ENCODE measurements around the gene MAEA. TPM values are rescaled to one million over a fixed set of nuclear protein-coding genes. Genes with fewer than 3 reads are reported as not detected.

The MAEA gene
- total RNA-seq, 1 experiment from 2014 or later: 45.5 TPM

DNA sequence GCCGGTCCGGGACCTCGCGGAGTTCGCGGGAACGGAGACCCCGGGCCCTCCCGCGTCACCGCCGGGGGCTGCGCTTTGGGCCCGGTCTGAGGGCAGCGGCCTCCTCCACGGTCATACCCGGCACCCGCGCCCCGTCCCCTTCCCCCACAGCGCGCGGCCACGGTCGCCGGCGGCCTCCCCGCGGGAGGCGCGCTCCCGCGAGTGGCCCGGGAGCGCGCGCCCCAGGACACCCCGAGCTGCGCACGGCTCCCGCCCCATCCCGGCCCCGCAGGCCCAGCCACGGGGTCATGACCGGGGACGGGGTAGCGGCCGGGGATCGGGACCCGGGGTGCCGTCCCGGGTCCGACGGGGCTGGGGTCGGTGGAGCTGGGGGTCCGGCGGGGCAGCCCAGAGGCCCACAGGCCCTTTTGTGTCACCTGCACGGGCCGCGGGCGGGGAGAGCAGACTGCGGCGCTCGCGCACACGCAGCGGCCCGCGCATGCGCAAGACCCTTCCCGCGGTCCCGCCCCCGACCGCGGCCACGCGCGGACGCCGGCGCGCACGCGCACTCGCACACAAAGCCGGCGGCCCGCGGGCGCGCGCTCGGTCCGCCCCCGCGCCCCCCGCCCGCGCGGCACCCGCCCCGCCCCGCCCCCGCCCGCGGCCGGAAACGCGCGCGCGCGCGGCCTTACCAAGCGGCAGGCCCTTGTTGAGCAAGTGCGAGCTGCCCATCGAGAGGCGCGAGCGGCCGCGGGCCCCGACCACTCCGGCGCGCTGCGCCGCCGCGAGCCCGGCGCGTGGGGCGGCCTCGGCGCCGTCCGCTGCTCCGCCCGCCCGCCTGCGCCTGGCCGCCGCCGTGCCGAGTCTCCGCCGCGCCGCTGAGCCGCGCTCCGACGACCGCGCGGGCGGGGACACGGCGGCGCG is 41.2 kb upstream of the MAEA start, which contains the start of gene CTBP1:
Gene CTBP1 (minus strand): TSS at position 886 of the 903 bp plus-strand sequence. CDS start 7,799 bp downstream, outside the sequence.
- in situ Hi-C loops (cut with HindIII; ENCODE audit: low pct_unique_long_range_greater_than_20kb, low sequenced_read_pairs): no loop called here
- DNase-seq (ENCODE audit: low read depth, low spot score): peak; percentile 70

DNA sequence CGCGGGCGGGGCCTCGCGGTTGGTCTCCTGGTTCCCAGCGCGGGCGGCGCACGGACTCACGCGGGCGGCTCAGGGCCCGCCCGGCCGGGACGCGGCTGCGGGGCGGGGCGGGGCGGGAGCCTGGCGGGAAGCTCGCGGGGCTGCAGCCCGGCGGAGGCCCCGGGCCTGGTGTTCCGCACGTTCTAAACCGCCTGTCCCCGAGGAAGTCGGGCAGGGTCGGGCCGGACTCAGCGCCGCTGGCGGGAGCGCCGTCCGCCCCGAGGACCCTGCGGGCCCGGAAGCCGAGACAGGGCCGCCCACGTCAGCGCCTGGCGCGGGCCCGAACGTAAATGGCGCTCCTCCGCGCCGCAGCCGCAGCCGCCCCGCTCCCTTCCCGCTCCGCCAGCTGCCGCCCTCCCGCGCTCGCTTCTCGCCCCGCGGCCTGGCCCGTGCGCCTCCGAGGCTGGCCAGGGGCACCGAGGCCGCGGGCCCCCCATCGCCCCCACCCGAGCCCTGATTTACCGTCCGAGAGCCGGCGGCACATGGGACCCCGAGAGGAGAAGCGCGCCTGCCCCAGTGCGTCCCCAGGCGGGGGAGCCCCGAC is 40.5 kb upstream of the MAEA start:
- in situ Hi-C loops (cut with HindIII; ENCODE audit: low pct_unique_long_range_greater_than_20kb, low sequenced_read_pairs): no loop called here
- peak; percentile 78 for DNase-seq (ENCODE audit: low read depth, low spot score)

DNA sequence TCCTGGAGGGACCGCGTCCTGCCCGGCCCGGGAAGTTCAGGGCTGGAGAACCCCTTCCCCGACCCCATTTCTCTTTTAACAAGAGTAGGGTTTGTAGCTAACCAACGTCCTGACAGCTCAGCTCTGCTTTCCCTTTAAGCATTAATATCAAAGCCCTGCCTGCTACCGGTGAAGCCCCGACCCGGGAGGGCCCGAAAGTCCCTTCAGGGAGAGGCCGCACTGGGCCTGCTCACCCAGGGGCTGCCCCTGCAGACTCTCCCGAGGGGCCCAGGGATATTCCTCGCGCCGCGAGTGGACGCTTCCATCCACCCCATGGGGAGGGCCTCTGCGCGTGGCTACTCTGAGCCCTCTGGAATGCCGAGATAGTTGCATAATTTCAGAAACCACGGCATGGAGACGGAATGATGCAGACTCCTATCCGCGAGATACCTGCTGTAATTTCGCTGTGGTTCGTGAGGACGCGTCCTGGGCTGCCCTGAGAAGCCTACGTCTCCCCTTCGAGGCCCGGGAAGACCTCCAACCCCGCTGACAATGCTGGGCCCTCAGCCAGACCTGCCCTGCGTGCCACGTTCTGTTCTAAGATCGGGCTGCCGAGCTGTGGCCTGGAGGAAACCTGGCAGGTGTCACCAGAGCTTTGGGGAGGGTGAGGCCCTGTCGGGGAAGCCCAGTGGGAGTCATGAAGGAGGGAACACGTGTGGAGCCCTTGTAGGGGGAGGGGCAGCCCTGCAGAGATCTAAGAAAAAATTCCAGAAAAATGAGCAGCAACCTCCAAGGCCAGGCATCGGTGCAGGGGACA is 39.8 kb upstream of the MAEA start:
- in situ Hi-C loops (cut with HindIII; ENCODE audit: low pct_unique_long_range_greater_than_20kb, low sequenced_read_pairs): no loop called here
- DNase-seq (ENCODE audit: low read depth, low spot score): no peak

DNA sequence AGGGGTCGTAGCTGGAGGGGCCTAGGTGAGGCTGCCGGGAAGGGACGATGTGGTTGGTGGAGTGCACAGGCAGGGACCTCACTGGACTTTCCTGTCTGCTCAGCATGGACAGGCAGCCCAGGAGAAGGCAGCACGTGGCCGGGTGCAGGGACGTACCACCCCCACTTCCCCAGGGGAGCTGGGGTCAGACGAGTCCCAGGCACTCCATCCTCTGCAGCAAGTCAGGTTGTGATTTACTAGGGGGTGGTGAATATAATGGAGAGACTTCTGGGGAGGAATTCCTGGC is 39.2 kb upstream of the MAEA start:
- DNase-seq (ENCODE audit: low read depth, low spot score): no peak
- in situ Hi-C loops (cut with HindIII; ENCODE audit: low pct_unique_long_range_greater_than_20kb, low sequenced_read_pairs): no loop called here

DNA sequence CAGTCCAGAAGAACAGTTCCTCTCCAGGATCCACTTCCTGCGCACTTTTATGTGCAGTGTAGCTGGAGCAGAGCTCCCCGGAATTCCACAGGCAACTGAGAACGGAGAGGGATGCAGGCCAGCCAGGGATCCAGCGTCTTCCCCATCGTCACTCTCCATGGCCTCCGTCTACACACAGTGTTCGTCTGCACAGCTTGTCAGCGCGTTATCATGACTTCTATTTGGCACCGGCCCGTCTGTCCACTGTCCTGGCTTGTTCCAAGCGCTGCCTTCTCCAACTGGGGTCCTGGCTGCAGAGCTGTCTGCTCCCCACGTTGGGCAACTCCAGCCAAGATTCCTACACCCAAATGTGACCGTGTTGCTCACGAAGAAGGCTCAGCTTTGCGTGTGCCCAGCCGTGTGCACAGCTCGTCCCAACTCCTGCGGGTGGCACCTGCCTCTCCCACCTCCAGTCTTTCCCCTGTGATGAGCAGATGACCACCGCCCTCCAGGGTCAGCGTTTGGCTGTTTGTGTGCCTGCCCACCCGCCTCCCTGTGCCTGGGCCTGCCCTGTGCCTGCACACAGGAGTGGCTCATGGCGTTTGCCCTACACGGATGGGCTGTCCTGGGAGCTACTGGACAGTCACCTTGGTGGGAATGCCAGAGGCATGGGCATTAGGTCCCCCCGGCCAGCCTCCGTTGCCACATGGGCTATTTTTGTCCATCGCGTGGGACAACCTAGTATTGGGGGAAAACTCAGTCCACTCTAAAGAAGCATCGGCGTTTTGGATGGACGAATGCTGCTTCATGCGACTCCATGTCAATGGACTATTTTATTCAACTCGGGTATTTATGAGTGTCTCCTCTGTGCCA is 38.5 kb upstream of the MAEA start:
- no peak for DNase-seq (ENCODE audit: low read depth, low spot score)
- in situ Hi-C loops (cut with HindIII; ENCODE audit: low pct_unique_long_range_greater_than_20kb, low sequenced_read_pairs): no loop called here

DNA sequence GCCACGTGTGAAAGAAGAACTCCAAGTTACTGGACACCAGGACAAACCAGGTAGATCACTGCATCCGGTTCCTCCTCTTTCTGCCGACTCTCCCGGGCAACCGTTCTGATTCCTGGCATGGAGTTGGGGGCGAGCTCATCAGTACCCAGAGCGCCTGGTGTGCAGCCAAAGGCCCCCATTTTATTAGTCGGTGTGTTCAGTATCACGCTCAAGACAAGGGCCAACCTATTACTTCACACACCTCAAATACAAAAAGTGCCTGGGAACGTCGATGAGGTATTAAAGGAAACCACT is 38.0 kb upstream of the MAEA start:
- in situ Hi-C loops (cut with HindIII; ENCODE audit: low pct_unique_long_range_greater_than_20kb, low sequenced_read_pairs): no loop called here
- no peak for DNase-seq (ENCODE audit: low read depth, low spot score)

DNA sequence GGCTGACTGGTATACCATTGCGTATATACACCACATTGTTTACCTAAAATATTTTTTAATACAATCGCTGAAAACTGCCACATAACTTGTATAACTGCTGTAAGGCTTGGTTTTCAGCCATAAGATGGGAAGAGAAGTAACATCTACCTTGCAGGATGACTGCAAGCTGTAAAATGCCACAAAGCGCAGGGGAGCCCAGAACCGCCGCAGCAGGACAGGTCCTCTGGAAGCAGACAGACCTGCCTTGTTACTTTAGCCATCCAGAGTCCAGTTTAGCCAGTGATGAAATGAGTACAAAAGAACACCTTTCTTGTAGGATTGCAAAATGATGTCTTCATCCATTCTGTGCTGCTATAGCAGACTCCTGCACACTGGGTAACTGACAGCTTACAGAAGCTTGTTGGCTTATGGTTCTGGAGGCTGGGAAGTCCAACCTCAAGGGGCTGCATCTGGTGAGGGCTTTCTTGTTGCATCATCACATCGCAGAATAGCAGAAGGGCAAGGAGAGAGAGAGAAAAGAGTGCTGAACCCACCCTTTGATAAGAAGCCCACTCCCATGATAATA is 36.7 kb upstream of the MAEA start:
- no peak for DNase-seq (ENCODE audit: low read depth, low spot score)
- in situ Hi-C loops (cut with HindIII; ENCODE audit: low pct_unique_long_range_greater_than_20kb, low sequenced_read_pairs): no loop called here

DNA sequence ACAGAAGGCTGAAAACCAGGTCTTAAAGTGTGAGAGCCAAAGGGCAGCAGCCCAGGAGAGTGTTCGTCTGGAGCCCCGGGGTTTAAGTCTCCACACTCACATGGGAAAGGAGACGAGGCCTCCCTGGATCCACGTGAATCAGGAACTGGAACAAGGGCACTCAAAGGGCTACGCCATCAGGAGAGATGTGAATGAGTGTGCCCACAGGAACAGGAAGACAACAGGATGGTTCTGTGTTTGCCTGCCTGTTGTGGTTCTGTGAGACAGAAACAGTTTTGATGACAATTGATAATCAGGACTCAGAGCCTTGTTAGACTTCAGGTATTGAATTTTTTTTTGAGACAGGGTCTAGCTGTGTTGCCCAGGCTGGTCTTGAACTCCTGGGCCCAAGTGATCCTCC is 35.9 kb upstream of the MAEA start:
- DNase-seq (ENCODE audit: low read depth, low spot score): no peak
- in situ Hi-C loops (cut with HindIII; ENCODE audit: low pct_unique_long_range_greater_than_20kb, low sequenced_read_pairs): no loop called here

DNA sequence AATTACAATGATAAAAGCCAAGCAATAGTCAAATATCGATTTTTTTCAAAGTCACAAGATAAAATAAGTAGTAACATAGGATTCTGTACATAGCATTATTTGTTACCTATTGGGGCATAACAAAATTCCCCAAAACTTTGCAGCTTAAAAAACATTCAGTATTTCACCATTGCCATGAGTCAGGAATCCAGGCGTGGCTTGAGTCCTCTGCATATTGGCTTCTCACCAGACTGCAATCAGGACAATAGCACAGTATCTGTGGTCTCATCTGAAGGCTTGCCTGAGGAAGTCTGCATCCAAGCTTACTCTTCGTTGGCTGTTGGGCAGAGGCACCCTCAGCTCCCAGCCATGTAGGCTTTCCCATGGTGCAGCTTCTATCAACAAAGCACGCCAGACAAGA is 34.5 kb upstream of the MAEA start:
- DNase-seq (ENCODE audit: low read depth, low spot score): no peak

DNA sequence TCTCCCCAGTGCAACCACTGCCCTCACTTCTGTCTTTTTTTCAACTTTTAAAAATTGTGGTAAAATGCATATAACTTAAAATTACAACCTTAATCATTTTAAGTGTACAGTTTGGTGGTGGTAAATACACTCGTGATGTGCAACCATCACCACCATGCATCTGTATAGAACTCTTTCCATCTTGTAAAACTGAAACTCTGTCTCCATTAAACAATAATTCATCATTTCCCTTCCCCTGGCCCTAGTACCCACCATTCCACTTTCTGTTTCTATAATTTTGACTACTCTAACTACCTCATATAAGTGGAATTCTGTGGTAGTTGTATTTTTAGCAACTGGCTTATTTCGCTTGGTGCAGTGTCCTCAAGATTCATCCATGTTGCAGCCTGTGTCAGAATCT is 34.0 kb upstream of the MAEA start:
- in situ Hi-C loops (cut with HindIII; ENCODE audit: low pct_unique_long_range_greater_than_20kb, low sequenced_read_pairs): no loop called here
- DNase-seq (ENCODE audit: low read depth, low spot score): no peak

More for the DNA sequence above, 34.5 kb upstream of the MAEA start:
- in situ Hi-C loops (cut with HindIII; ENCODE audit: low pct_unique_long_range_greater_than_20kb, low sequenced_read_pairs): no loop called here

DNA sequence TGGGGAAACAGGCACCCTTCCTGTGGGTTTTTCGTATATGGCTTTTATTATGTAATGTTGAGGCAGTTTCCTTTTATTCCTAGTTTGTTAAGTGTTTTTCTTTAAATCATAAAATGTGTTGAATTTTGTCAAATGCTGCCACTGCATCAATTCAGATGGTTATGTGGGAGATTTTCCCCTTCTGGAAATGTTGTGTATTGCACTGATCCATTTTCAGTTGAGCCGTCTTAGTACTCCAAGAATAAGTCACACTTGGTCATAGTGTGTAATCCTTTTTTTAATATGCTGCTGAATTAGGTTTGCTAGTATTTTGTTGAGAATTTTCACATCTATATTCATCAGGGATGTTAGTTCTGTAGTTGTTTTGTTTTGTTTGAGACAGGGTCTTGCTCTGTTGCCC is 31.2 kb upstream of the MAEA start:
- no peak for DNase-seq (ENCODE audit: low read depth, low spot score)
- in situ Hi-C loops (cut with HindIII; ENCODE audit: low pct_unique_long_range_greater_than_20kb, low sequenced_read_pairs): no loop called here

DNA sequence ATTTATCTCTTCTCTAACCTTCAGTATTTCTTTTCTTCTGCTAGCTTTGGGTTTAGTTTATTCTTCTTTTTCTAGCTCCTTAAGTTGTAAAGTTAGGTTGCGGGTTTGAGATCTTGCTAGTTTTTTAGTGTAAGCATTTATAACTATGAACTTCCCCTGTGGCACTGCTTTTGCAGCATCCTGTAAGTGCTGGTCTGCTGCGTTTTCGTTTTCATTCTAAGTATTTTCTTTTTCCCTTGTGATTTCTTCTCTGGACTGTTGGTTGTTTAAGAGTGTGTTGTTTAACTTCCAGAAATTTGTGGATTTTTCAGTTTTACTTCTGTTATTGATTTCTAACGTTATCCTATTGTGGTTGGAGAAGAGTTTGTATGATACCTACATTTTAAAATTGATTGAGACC is 29.7 kb upstream of the MAEA start:
- no peak for DNase-seq (ENCODE audit: low read depth, low spot score)
- in situ Hi-C loops (cut with HindIII; ENCODE audit: low pct_unique_long_range_greater_than_20kb, low sequenced_read_pairs): no loop called here

DNA sequence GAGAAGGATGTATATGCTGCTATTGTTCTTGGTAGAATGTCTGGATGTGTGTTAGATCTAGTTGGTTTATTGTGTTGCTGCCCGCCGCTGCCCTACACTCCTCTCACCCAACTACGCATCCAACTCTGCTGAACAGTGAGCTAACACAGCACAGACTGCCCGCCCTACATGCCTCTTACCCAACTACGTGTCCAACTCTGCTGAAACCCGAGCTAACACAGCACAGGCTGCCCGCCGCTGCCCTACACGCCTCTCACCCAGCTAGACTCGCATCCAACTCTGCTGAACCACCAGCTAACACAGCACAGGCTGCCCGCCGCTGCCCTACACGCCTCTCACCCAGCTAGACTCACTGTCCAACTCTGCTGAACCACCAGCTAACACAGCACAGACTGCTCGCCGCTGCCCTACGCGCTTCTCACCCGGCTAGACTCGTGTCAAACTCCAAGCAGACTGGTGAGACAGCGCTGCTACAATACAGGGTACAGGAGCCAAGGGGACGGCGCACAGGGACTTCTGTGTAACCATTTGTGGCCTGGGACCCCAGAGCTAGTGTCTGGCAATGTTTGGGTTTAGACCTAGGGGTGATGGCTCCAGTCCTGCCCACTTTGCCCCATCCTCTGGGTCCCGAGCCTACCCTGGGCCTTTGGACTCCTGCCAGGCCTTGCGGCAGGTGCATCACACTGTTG is 29.1 kb upstream of the MAEA start:
- DNase-seq (ENCODE audit: low read depth, low spot score): no peak
- in situ Hi-C loops (cut with HindIII; ENCODE audit: low pct_unique_long_range_greater_than_20kb, low sequenced_read_pairs): no loop called here

DNA sequence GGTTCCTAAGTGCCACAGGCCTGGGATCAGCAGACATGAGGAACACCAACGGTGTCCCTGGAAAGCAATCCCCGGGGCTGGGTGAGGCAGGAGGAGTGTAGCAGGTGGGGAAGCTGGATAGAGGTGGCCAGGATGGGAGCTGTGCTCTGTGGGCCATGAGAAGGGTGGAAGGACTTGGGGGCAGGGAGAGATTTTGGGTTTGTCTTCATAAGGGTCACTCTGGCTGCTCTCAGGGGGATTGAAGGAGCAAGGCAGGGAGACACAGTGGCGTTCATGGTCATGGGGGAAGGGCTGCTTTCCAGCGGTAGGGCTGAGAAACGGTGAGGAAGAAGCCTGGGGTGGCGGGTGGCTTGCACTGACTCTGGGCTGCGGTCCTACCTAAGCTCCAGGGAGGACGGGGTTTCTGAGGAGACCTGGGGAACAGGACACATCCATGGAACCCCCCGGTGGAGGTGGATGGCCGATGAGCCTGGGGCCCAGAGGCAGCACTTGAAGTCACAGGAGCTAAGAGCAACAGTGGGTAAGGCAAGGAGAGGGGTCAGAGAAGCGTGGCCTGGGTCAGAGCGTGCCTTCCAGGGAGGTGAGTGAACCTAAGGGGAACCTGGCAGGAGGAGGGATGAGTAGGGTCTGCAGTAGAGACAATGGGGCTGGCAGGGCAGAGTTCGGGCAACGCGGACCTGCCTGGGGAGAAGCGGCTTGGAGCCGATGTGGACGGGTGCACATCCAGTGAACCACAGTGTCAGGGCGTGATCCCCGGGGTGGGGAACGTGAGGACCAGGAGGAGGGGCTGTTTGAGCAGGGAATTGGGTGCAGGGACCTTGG is 28.4 kb upstream of the MAEA start:
- DNase-seq (ENCODE audit: low read depth, low spot score): no peak
- in situ Hi-C loops (cut with HindIII; ENCODE audit: low pct_unique_long_range_greater_than_20kb, low sequenced_read_pairs): no loop called here

DNA sequence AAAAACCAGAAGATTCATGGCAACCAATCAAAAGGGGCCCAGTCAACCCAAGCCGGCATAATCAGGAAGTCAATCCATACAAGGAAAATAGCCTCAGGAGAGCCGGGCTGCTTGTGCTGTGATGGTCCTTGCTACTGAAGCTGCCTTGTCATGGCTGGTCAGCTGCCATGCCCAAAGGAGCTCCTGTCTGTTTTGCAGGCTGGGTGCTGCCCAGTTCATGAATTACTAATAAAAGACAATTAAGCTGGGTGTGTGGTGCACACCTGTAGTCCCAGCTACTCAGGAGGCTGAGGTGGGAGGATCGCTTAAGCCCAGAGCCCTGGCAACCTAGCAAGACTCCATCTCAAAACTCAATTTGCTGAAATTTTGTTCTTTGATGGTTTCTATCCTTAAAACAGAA is 24.7 kb upstream of the MAEA start:
- no peak for DNase-seq (ENCODE audit: low read depth, low spot score)
- in situ Hi-C loops (cut with HindIII; ENCODE audit: low pct_unique_long_range_greater_than_20kb, low sequenced_read_pairs): no loop called here

DNA sequence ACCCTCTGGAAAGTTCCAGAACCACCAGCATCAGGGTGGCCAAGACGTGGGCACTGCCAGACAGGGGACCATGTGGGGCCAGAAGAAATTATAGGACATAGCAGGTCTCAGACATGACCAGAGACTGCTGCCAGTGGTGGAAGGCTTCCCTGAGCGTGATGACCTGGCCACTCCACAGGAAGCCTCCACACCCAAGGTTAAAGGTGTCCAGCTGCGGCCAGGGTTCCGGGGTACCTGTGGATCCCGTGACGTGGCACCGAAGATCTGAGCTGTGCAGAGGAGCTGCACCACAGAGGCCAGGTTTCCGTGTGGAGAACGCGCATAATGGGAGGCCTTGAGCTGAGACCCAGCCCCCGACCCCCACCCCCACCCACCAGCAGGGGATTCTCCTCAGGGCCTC is 24.3 kb upstream of the MAEA start:
- in situ Hi-C loops (cut with HindIII; ENCODE audit: low pct_unique_long_range_greater_than_20kb, low sequenced_read_pairs): no loop called here

More for the DNA sequence above, 24.3 kb upstream of the MAEA start:
- no peak for DNase-seq (ENCODE audit: low read depth, low spot score)
